K562 (cell line): Measurements from ENCODE around the gene BZW2. TPM values are rescaled to one million over a fixed set of nuclear protein-coding genes. Genes with fewer than 3 reads are reported as not detected.

Source experiments
- BHLHE40 ChIP-seq: IDR thresholded peaks from 2 replicates; pipeline ENCODE4 v1.6.1; 2011; ENCODE audit warnings: low read length, improper control_type of control experiment
- CEBPZ ChIP-seq: fragments of 150-350 bp; IDR thresholded peaks from 2 replicates; pipeline ENCODE4 v1.6.1; 2014; ENCODE audit warnings: low read depth, mild to moderate bottlenecking, low read length, borderline replicate concordance
- DMBX1 ChIP-seq: fragments of 250-450 bp; sonication (Bioruptor Pico); IDR thresholded peaks from 2 replicates; pipeline ENCODE4 v1.8.0; 2022; ENCODE audit warnings: inconsistent platforms, mild to moderate bottlenecking, moderate library complexity, borderline replicate concordance
- E4F1 ChIP-seq: fragments of 250-450 bp; sonication (Bioruptor Pico); IDR thresholded peaks from 2 replicates; pipeline ENCODE4 v1.5.0; 2021; ENCODE audit warnings: mild to moderate bottlenecking, borderline replicate concordance
- ELF1 ChIP-seq: fragments of 200-800 bp; sonication (Bioruptor generic); IDR thresholded peaks from 2 replicates; pipeline ENCODE4 v1.6.1; 2016; ENCODE audit warnings: missing genetic modification characterization, missing compliant biosample characterization
- FOXJ2 ChIP-seq: fragments of 200-800 bp; sonication (Bioruptor generic); IDR thresholded peaks from 2 replicates; pipeline ENCODE4 v1.6.1; 2016; ENCODE audit warnings: missing genetic modification characterization, missing compliant biosample characterization
- GABPB2 ChIP-seq: fragments of 250-450 bp; sonication (Bioruptor Pico); conservative IDR thresholded peaks from 2 replicates; pipeline ENCODE4 v1.5.1; 2021; ENCODE audit warnings: mild to moderate bottlenecking
- KLF10 ChIP-seq: fragments of 250-450 bp; sonication (Bioruptor Pico); IDR thresholded peaks from 2 replicates; pipeline ENCODE4 v1.6.1; 2021; ENCODE audit warnings: matching md5 sums
- MAX ChIP-seq: sonication (generic); formaldehyde crosslinking; IDR thresholded peaks from 2 replicates; pipeline ENCODE4 v1.9.0; 2022; ENCODE audit warnings: mild to moderate bottlenecking, missing genetic modification reagents
- MCM3 ChIP-seq: fragments of 450-650 bp; IDR thresholded peaks from 2 replicates; pipeline ENCODE4 v1.6.1; 2016
- MED1 ChIP-seq: sonication (generic); formaldehyde crosslinking; IDR thresholded peaks from 2 replicates; pipeline ENCODE4 v1.8.1; 2023; ENCODE audit warnings: missing genetic modification reagents, borderline replicate concordance
- NCOR1 ChIP-seq: fragments of 450-650 bp; IDR thresholded peaks from 2 replicates; pipeline ENCODE4 v1.6.1; 2016; ENCODE audit warnings: mild to moderate bottlenecking, moderate library complexity
- NFIX ChIP-seq: fragments of 250-450 bp; sonication (Bioruptor Pico); IDR thresholded peaks from 2 replicates; pipeline ENCODE4 v1.4.0; 2020; ENCODE audit warnings: low read depth, mild to moderate bottlenecking, moderate library complexity
- NR2C1 ChIP-seq, 2 experiments: fragments of 450-650 bp; IDR thresholded peaks; 2 replicates each; pipeline ENCODE4 v1.6.1; 2017; ENCODE audit warnings: mild to moderate bottlenecking in 2 of 2, antibody characterized with exemption in 1 of 2, inconsistent platforms in 1 of 2, missing compliant biosample characterization in 1 of 2, missing genetic modification characterization in 1 of 2
- NR2F6 ChIP-seq: fragments of 450-650 bp; formaldehyde crosslinking; IDR thresholded peaks from 2 replicates; pipeline ENCODE4 v1.4.0; 2020; ENCODE audit warnings: mild to moderate bottlenecking
- NR3C1 ChIP-seq: sonication (generic); formaldehyde crosslinking; IDR thresholded peaks from 2 replicates; pipeline ENCODE4 v1.8.1; 2022; ENCODE audit warnings: missing genetic modification reagents
- PCBP2 ChIP-seq: fragments of 200-400 bp; formaldehyde crosslinking; IDR thresholded peaks from 2 replicates; pipeline ENCODE4 v1.6.1; 2018; ENCODE audit warnings: low read length, low read depth, mild to moderate bottlenecking, moderate library complexity; ENCODE audit not compliant: poor library complexity, severe bottlenecking
- PHF8 ChIP-seq: fragments of 200-600 bp; sonication (generic); IDR thresholded peaks from 2 replicates; pipeline ENCODE4 v1.6.1; 2012; ENCODE audit warnings: mixed run types, mild to moderate bottlenecking, inconsistent platforms, low read length, moderate library complexity, borderline replicate concordance
- SNAPC5 ChIP-seq: fragments of 250-450 bp; sonication (Bioruptor Pico); IDR thresholded peaks from 2 replicates; pipeline ENCODE4 v1.8.0; 2021; ENCODE audit warnings: moderate library complexity, mild to moderate bottlenecking, inconsistent platforms
- U2AF2 ChIP-seq: fragments of 200-400 bp; formaldehyde crosslinking; optimal IDR thresholded peaks from 2 replicates; pipeline ENCODE3; 2017; ENCODE audit warnings: low read depth, mild to moderate bottlenecking, low read length
- ZKSCAN1 ChIP-seq: fragments of 150-350 bp; IDR thresholded peaks from 2 replicates; pipeline ENCODE4 v1.6.1; 2016; ENCODE audit warnings: low read depth, low read length
- ZNF174 ChIP-seq: fragments of 250-450 bp; sonication (Bioruptor Pico); IDR thresholded peaks from 2 replicates; pipeline ENCODE4 v1.4.0; 2020; ENCODE audit warnings: mild to moderate bottlenecking
- ZNF785 ChIP-seq: fragments of 250-450 bp; sonication (Bioruptor Pico); IDR thresholded peaks from 2 replicates; pipeline ENCODE4 v1.4.0; 2020; ENCODE audit warnings: mild to moderate bottlenecking
- polyA plus RNA-seq, 8 experiments: library from polyadenylated mRNA; depleted of rRNA in 4 of 8; stranded (reverse) in 5 of 8; unstranded in 3 of 8; fragments of >200 nt; fragmentation: Nextera tagmentation in 2 of 8; fragmentation: Illumina TruSeq in 1 of 8; extraction: Ambion mirVana in 2 of 8; extraction: Trizol in 1 of 8; gene quantifications; 2 replicates each; pipeline versions ENCODE4 v1.2.1 to v1.2.3, GENCODE V29; 2011 to 2014; ENCODE audit warnings: inconsistent platforms in 1 of 8, missing spikeins in 1 of 8
- total RNA-seq, 7 experiments: library from RNA; depleted of rRNA in 6 of 7; stranded (reverse); fragments of >200 nt in 6 of 7; fragmentation: Illumina TruSeq in 2 of 7; extraction: Trizol in 2 of 7; gene quantifications; 2 replicates each; pipeline versions ENCODE4 v1.2.1 to v1.2.3, GENCODE V29; 2011 to 2021; ENCODE audit warnings: low replicate concordance in 1 of 7

The BZW2 gene
- total and polyA plus RNA-seq, 9 of the 15 experiments (the other 6 are each of a cell fraction or from before 2014, with no cell fraction given): 140 to 316 (median 173) TPM

- no peak for TF ChIP-seq NFIX (CRISPR knock-in tag)
- TF ChIP-seq ELF1 (tag): peak; percentile 87
- no peak for TF ChIP-seq MCM3
- TF ChIP-seq PHF8: peak; percentile 38; the same call in 1 of the 2 replicates
- TF ChIP-seq SNAPC5: no peak
- no peak for TF ChIP-seq ZNF174 (CRISPR knock-in tag)
- no peak for TF ChIP-seq NR3C1
- TF ChIP-seq CEBPZ: no peak
- no peak for TF ChIP-seq FOXJ2 (tag)
- no peak for TF ChIP-seq E4F1 (CRISPR knock-in tag)
- TF ChIP-seq U2AF2: no peak
- TF ChIP-seq GABPB2 (CRISPR knock-in tag): no peak
- no peak for TF ChIP-seq NR2F6 (CRISPR knock-in tag)
- no peak for TF ChIP-seq MED1 (CRISPR knock-in tag)
- TF ChIP-seq MAX (CRISPR knock-in tag): peak; percentile 61
- TF ChIP-seq KLF10: no peak
- no peak for TF ChIP-seq PCBP2
- no peak for TF ChIP-seq NCOR1
- TF ChIP-seq DMBX1: no peak
- no peak for TF ChIP-seq ZNF785 (CRISPR knock-in tag)
- TF ChIP-seq BHLHE40: peak; percentile 71; the same call in 1 of the 2 replicates
- TF ChIP-seq ZKSCAN1: 0 out of 2 replicates have a peak, but pooled peaks have one; percentile 29
- no peak for TF ChIP-seq NR2C1 (IDR thresholded peaks at IDR 0.05)
- no peak for TF ChIP-seq NR2C1 (tag; IDR thresholded peaks at IDR 0.05)
Observed at GRCh38 chr7:16644636-16645592, 1.1 kb upstream of the BZW2 start (continued).
